ENCODE measurements around the gene AKAP8L. TPM values are rescaled to one million over a fixed set of nuclear protein-coding genes. Genes with fewer than 3 reads are reported as not detected.
"Not testable (repeated sequence)": the region's sequence is repeated elsewhere in the genome, so short reads cannot be mapped to it uniquely, and the experiment has no call there.

The AKAP8L gene
- total and polyA plus RNA-seq, 2 experiments from 2014 or later = 21.5 to 38.3 TPM

- H3K4me1 ChIP-seq (ENCODE audit: insufficient read depth) = no peaks in the 10 kb centered on the region
- no peaks in the 10 kb centered on the region for H3K9me2 ChIP-seq (ENCODE audit: insufficient read depth)
- no peaks in the 10 kb centered on the region for H3K9me3 ChIP-seq (ENCODE audit: low read depth)
- no peak overlapping the region for H2AFZ ChIP-seq
- no peaks in the 10 kb centered on the region for H3K79me2 ChIP-seq (ENCODE audit: insufficient read depth)
- in situ Hi-C loops (cut with MboI) = no loop called here
- 70 to 76% methylated on average over 3 of the region's 3 CpGs for WGBS, 2 experiments (ENCODE audit: low coverage in 1 of 2, low lambda C conversion rate in 2 of 2, missing lambda C conversion rate in 2 of 2)
- no peaks in the 10 kb centered on the region for H3K27me3 ChIP-seq (replicated peaks; ENCODE audit: insufficient read depth)
- peak; percentile 30 for DNase-seq
- H3F3A ChIP-seq (ENCODE audit: insufficient read depth) = peaks cover 27% of the 10 kb centered on the region
- H3K4me3 ChIP-seq = no peak overlapping the region
- no peak overlapping the region for H3K9ac ChIP-seq
- no peak for TF ChIP-seq EZH2phosphoT487 (IDR thresholded peaks at IDR 0.05; ENCODE audit: insufficient read depth, low read depth)
- TF ChIP-seq EZH2 (IDR thresholded peaks at IDR 0.05; ENCODE audit: insufficient read depth, poor library complexity, severe bottlenecking) = no peak
- no peak overlapping the region for H3K4me2 ChIP-seq (ENCODE audit: unreplicated experiment)
- no peak overlapping the region for H3K27ac ChIP-seq
- no peaks in the 10 kb centered on the region for H4K20me1 ChIP-seq (ENCODE audit: insufficient read depth)
- H3K36me3 ChIP-seq (ENCODE audit: low read depth) = peaks cover 47% of the 10 kb centered on the region
Measured at GRCh38 chr19:15358918-15359317, 59.9 kb downstream of the AKAP8L start.

DNA sequence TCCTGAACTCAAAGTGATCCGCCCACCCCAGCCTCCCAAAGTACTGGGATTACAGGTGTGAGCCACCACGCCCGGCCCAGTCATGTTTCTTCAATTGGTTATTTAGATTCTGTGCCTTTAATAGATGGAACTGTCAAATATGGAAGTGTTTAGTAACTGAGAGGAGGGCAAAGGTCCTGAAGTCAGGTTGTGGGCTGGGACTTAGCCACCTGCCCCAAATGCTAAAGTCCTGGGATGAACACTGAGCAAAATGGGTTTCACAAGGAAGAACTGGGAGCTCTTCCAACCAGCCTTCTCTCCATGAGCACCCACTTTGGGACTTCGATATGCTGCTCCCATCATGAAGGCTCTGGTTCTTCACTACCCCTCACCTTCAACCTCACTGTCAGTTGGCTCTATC is 60.9 kb downstream of the AKAP8L start:
- no peaks in the 10 kb centered on the region for H3K27me3 ChIP-seq (replicated peaks; ENCODE audit: insufficient read depth)
- H2AFZ ChIP-seq = no peak overlapping the region
- H3K4me1 ChIP-seq (ENCODE audit: insufficient read depth) = no peaks in the 10 kb centered on the region
- no peaks in the 10 kb centered on the region for H3K9me3 ChIP-seq (ENCODE audit: low read depth)
- in situ Hi-C loops (cut with MboI) = no loop called here
- H4K20me1 ChIP-seq (ENCODE audit: insufficient read depth) = no peaks in the 10 kb centered on the region
- DNase-seq = no peak
- WGBS, 2 experiments (ENCODE audit: low coverage in 1 of 2, low lambda C conversion rate in 2 of 2, missing lambda C conversion rate in 2 of 2) = 96 to 100% methylated on average over 4 of the region's 4 CpGs
- H3F3A ChIP-seq (ENCODE audit: insufficient read depth) = peaks cover 28% of the 10 kb centered on the region
- H3K79me2 ChIP-seq (ENCODE audit: insufficient read depth) = no peaks in the 10 kb centered on the region
- TF ChIP-seq EZH2 (IDR thresholded peaks at IDR 0.05; ENCODE audit: insufficient read depth, poor library complexity, severe bottlenecking) (no peak), EZH2phosphoT487 (IDR thresholded peaks at IDR 0.05; ENCODE audit: insufficient read depth, low read depth) (no peak)
- H3K27ac ChIP-seq = no peak overlapping the region
- H3K9me2 ChIP-seq (ENCODE audit: insufficient read depth) = no peaks in the 10 kb centered on the region
- no peak overlapping the region for H3K9ac ChIP-seq
- no peak overlapping the region for H3K4me3 ChIP-seq
- peaks cover 48% of the 10 kb centered on the region for H3K36me3 ChIP-seq (ENCODE audit: low read depth)
- H3K4me2 ChIP-seq (ENCODE audit: unreplicated experiment) = no peak overlapping the region

- no peaks in the 10 kb centered on the region for H3K9me3 ChIP-seq (ENCODE audit: low read depth)
- peaks cover 15% of the 10 kb centered on the region for H3F3A ChIP-seq (ENCODE audit: insufficient read depth)
- no peak overlapping the region for H2AFZ ChIP-seq
- H3K4me1 ChIP-seq (ENCODE audit: insufficient read depth) = no peaks in the 10 kb centered on the region
- H3K36me3 ChIP-seq (ENCODE audit: low read depth) = peaks cover 29% of the 10 kb centered on the region
- no peaks in the 10 kb centered on the region for H3K9me2 ChIP-seq (ENCODE audit: insufficient read depth)
- no peaks in the 10 kb centered on the region for H4K20me1 ChIP-seq (ENCODE audit: insufficient read depth)
- WGBS, 2 experiments (ENCODE audit: low coverage in 1 of 2, low lambda C conversion rate in 2 of 2, missing lambda C conversion rate in 2 of 2) = 80 to 82% methylated on average over 26 to 27 of the region's 27 CpGs
- no peak for DNase-seq
- in situ Hi-C loops (cut with MboI) = no loop called here
- TF ChIP-seq EZH2phosphoT487 (IDR thresholded peaks at IDR 0.05; ENCODE audit: insufficient read depth, low read depth) (no peak), EZH2 (IDR thresholded peaks at IDR 0.05; ENCODE audit: insufficient read depth, poor library complexity, severe bottlenecking) (no peak)
- H3K9ac ChIP-seq = no peak overlapping the region
- no peak overlapping the region for H3K27ac ChIP-seq
- no peak overlapping the region for H3K4me3 ChIP-seq
- no peaks in the 10 kb centered on the region for H3K27me3 ChIP-seq (replicated peaks; ENCODE audit: insufficient read depth)
- H3K79me2 ChIP-seq (ENCODE audit: insufficient read depth) = no peaks in the 10 kb centered on the region
- H3K4me2 ChIP-seq (ENCODE audit: unreplicated experiment) = no peak overlapping the region
Measured at GRCh38 chr19:15354566-15355296, 64.1 kb downstream of the AKAP8L start.

DNA sequence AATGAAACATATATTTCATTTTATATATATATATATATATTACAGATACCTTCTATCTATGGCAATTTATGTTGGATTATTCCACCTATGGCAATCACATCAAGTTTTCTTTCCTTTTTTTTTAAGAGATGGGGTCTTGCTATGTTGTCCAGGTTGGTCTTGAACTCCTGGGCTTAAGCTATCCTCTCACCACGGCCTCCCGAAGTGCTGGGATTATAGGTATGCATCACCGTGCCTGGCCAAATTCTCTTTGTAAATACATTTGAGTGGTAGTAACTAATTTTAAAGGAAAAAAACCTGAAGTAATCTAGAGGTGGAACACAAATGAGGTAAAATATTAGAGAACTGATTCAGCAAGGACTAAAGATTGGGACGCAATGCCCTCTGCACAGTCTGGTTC is 64.9 kb downstream of the AKAP8L start:
- Histone ChIP-seq H3K9me3 (ENCODE audit: low read depth) (no peaks in the 10 kb centered on the region), H3K36me3 (ENCODE audit: low read depth) (peaks cover 29% of the 10 kb centered on the region), H3K4me3 (no peak overlapping the region), H2AFZ (no peak overlapping the region), H3K9ac (no peak overlapping the region), H3K4me2 (ENCODE audit: unreplicated experiment) (no peak overlapping the region), H3F3A (ENCODE audit: insufficient read depth) (peaks cover 12% of the 10 kb centered on the region), H4K20me1 (ENCODE audit: insufficient read depth) (no peaks in the 10 kb centered on the region), H3K9me2 (ENCODE audit: insufficient read depth) (no peaks in the 10 kb centered on the region), H3K79me2 (ENCODE audit: insufficient read depth) (no peaks in the 10 kb centered on the region), H3K4me1 (ENCODE audit: insufficient read depth) (no peaks in the 10 kb centered on the region), H3K27me3 (replicated peaks; ENCODE audit: insufficient read depth) (no peaks in the 10 kb centered on the region), H3K27ac (no peak overlapping the region)
- DNase-seq = no peak
- no peak for TF ChIP-seq EZH2phosphoT487 (IDR thresholded peaks at IDR 0.05; ENCODE audit: insufficient read depth, low read depth)
- in situ Hi-C loops (cut with MboI) = no loop called here
- 77 to 79% methylated on average over 4 of the region's 4 CpGs for WGBS, 2 experiments (ENCODE audit: low coverage in 1 of 2, low lambda C conversion rate in 2 of 2, missing lambda C conversion rate in 2 of 2)

DNA sequence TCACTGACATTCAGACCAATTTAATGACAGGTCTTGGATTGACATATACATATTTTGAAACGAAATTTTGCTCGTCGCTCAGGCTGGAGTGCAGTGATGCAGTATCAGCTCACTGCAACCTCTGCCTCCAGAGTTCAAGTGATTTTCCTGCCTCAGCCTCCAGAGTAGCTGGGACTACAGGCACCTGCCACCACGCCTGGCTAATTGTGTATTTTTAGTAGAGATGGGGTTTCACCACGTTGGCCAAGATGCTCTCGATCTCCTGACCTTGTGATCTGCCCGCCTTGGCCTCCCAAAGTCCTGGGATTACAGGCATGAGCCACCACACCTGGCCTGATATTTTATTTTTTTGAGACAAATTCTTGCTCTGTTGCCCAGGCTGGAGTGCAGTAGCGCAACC is 66.3 kb downstream of the AKAP8L start:
- H3K9me2 ChIP-seq (ENCODE audit: insufficient read depth); H3K4me2 ChIP-seq (ENCODE audit: unreplicated experiment); H3K4me1 ChIP-seq (ENCODE audit: insufficient read depth); H3K4me3 ChIP-seq; DNase-seq; H3K27me3 ChIP-seq (replicated peaks; ENCODE audit: insufficient read depth); H2AFZ ChIP-seq; H3F3A ChIP-seq (ENCODE audit: insufficient read depth); H3K9me3 ChIP-seq (ENCODE audit: low read depth); H3K27ac ChIP-seq; H4K20me1 ChIP-seq (ENCODE audit: insufficient read depth); H3K79me2 ChIP-seq (ENCODE audit: insufficient read depth); H3K9ac ChIP-seq; in situ Hi-C loops (cut with MboI): not testable (repeated sequence)
- 79 to 84% methylated on average over 8 of the region's 8 CpGs for WGBS, 2 experiments (ENCODE audit: low coverage in 1 of 2, low lambda C conversion rate in 2 of 2, missing lambda C conversion rate in 2 of 2)
- H3K36me3 ChIP-seq (ENCODE audit: low read depth) = peaks cover 24% of the 10 kb centered on the region

GRCh38 chr19:15341328-15341727 is 77.5 kb downstream of the AKAP8L start:
- H3K27me3 ChIP-seq (replicated peaks; ENCODE audit: insufficient read depth); H3K9me2 ChIP-seq (ENCODE audit: insufficient read depth); H3K9me3 ChIP-seq (ENCODE audit: low read depth); H4K20me1 ChIP-seq (ENCODE audit: insufficient read depth); H2AFZ ChIP-seq; H3K4me3 ChIP-seq; H3K36me3 ChIP-seq (ENCODE audit: low read depth); H3F3A ChIP-seq (ENCODE audit: insufficient read depth); H3K27ac ChIP-seq; DNase-seq; in situ Hi-C loops (cut with MboI); H3K4me2 ChIP-seq (ENCODE audit: unreplicated experiment); H3K9ac ChIP-seq: not testable (repeated sequence)
- Histone ChIP-seq H3K79me2 (ENCODE audit: insufficient read depth) (peaks cover 46% of the 10 kb centered on the region), H3K4me1 (ENCODE audit: insufficient read depth) (peaks cover 13% of the 10 kb centered on the region)
- 98% methylated on average over 11 of the region's 11 CpGs for WGBS, 2 experiments (ENCODE audit: low coverage in 1 of 2, low lambda C conversion rate in 2 of 2, missing lambda C conversion rate in 2 of 2)
